Panc1 (cell line): ENCODE measurements around the gene SMC6. TPM values are rescaled to one million over a fixed set of nuclear protein-coding genes. Genes with fewer than 3 reads are reported as not detected.

ENCODE experiments used
- ATAC-seq: fragments of 200-7000 bp; cut with Tn5 transposase; 2 replicates; pipeline ENCODE4 v1.9.1; 2020; ENCODE audit warnings: mild to moderate bottlenecking, moderate library complexity
- BruUV-seq: library from RNA; stranded (reverse); fragments of 400-500 nt; replicated peaks from 2 replicates; lab custom pipeline; 2021; lab: Mats Ljungman, UMichigan
- CTCF ChIA-PET: fragments of 300-600 bp; sonication (Branson Sonifier 250); formaldehyde crosslinking; loops from one replicate; lab custom pipeline; 2022; ENCODE audit warnings: antibody characterized with exemption; lab: Charles Lee
- POLR2A ChIA-PET: fragments of 300-600 bp; sonication (Branson Sonifier 250); formaldehyde crosslinking; loops from one replicate; lab custom pipeline; 2022; ENCODE audit warnings: antibody characterized with exemption; lab: Charles Lee
- DNase-seq: peaks from one replicate; pipeline ENCODE4 v3.0.0-alpha.2; 2010; ENCODE audit warnings: low read depth, low spot score
- H3K27ac ChIP-seq: 2 replicates; pipeline ENCODE4 v1.5.1; 2011; ENCODE audit warnings: mild to moderate bottlenecking, low read length, inconsistent platforms
- H3K27me3 ChIP-seq: fragments of 200-500 bp; sonication (Bioruptor generic); 2 replicates; pipeline ENCODE4 v1.6.0; 2014; ENCODE audit warnings: low read length, inconsistent platforms; ENCODE audit not compliant: control insufficient read depth, insufficient read depth
- H3K36me3 ChIP-seq: fragments of 200-500 bp; sonication (Bioruptor generic); 2 replicates; pipeline ENCODE4 v1.5.1; 2014; ENCODE audit warnings: inconsistent platforms, mild to moderate bottlenecking, low read length, moderate library complexity; ENCODE audit not compliant: control insufficient read depth, insufficient read depth
- H3K4me1 ChIP-seq: 2 replicates; pipeline ENCODE4 v1.5.1; 2011; ENCODE audit warnings: inconsistent platforms, mild to moderate bottlenecking, low read length, moderate library complexity; ENCODE audit not compliant: control insufficient read depth, insufficient read depth
- H3K4me3 ChIP-seq, 2 experiments: 2 replicates each; pipeline ENCODE4 v1.5.1; 2011 to 2012; ENCODE audit warnings: low read depth in 2 of 2, low read length in 2 of 2, mild to moderate bottlenecking in 2 of 2, inconsistent platforms in 1 of 2, moderate library complexity in 1 of 2
- H3K9me3 ChIP-seq: fragments of 200-500 bp; sonication (Bioruptor generic); 2 replicates; pipeline ENCODE4 v1.5.1; 2014; ENCODE audit warnings: low read depth, mild to moderate bottlenecking, inconsistent platforms, low read length, moderate library complexity; ENCODE audit not compliant: control insufficient read depth, insufficient read depth
- POLR2AphosphoS5 ChIP-seq: IDR thresholded peaks from 2 replicates; pipeline ENCODE4 v1.6.1; 2012; ENCODE audit warnings: mild to moderate bottlenecking, low read depth, low read length, moderate library complexity
- SIN3A ChIP-seq: IDR thresholded peaks from 2 replicates; pipeline ENCODE4 v1.6.1; 2012; ENCODE audit warnings: low read depth, mild to moderate bottlenecking, low read length, moderate library complexity, borderline replicate concordance; ENCODE audit not compliant: insufficient read depth
- TCF7L2 ChIP-seq: IDR thresholded peaks from 2 replicates; pipeline ENCODE4 v1.6.1; 2011; ENCODE audit warnings: mild to moderate bottlenecking, low read depth, low read length, inconsistent platforms
- in situ Hi-C: cut with HindIII; loops from 2 replicates; pipeline ENCODE4 v1.10.0; 2016; ENCODE audit warnings: low sequenced_read_pairs, low pct_unique_long_range_greater_than_20kb
- intact Hi-C: fragments of 100-400 bp; cut with micrococcal nuclease; formaldehyde crosslinking; loops from one replicate; pipeline ENCODE4 v1.10.0; 2022; ENCODE audit not compliant: unreplicated experiment
- total RNA-seq: library from RNA; stranded (reverse); gene quantifications from one replicate; pipeline ENCODE4 v1.2.1, GENCODE V29; 2021; ENCODE audit not compliant: unreplicated experiment
- TF ChIP-seq, protein P1 (sequence below), 2 experiments: IDR thresholded peaks; 2 replicates each; pipeline ENCODE4 v1.6.1; 2011 to 2012; ENCODE audit warnings: low read depth in 2 of 2, control low read depth in 1 of 2, low read length in 1 of 2, mild to moderate bottlenecking in 1 of 2, moderate library complexity in 1 of 2; ENCODE audit not compliant: insufficient read depth in 1 of 2
- TF ChIP-seq, protein P2 (sequence below): fragments of 450-650 bp; IDR thresholded peaks from 2 replicates; pipeline ENCODE4 v1.5.1; 2017; ENCODE audit warnings: mild to moderate bottlenecking

SMC6 gene
- total RNA-seq, 1 experiment from 2014 or later, result 43.8 TPM

DNA sequence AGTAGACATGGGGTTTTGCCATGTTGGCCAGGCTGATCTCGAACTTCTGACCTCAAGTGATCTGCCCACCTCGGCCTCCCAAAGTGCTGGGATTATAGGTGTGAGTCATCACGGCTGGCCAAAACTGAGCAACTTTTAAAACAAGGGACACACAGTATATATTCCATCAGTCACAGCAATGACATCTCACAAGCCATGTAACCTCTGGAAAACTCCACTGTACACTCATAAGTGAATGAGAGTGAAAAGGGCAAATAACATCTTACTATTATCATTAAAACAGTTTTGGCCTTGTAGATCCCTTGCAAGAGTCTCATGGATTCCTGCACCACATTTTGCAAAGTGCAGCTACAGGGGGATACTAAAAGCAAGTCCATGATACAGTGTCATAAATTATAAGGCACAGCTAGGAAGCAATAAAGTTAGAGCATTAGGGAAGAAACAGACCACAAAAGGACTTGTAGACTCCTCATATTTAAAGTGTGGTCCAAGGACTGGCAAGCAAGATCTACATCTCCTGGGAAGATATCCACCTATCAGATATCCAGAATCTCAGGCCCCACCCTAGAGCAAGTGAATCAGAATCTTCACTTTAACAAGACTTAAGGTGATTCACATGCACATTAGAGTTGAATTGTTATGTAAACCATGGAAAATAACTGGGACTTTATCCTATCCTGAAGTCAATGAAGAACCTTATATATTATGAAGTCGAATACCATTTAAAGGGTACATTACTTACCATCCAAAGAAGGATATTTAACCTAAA, 5.7 kb downstream of the SMC6 start:
- Histone ChIP-seq H3K4me3 (no peak overlapping the region), H3K36me3 (peaks cover 11% of the 10 kb centered on the region), H3K27me3 (no peaks in the 10 kb centered on the region), H3K9me3 (no peaks in the 10 kb centered on the region), H3K27ac (no peak overlapping the region), H3K4me1 (peaks cover 19% of the 10 kb centered on the region)
- no peak for DNase-seq
- ChIA-PET POLR2A (no interaction called here), CTCF (no interaction called here)
- BruUV-seq, result no TSS peak
- in situ Hi-C loops, result no loop called here
- intact Hi-C loops, result no loop called here
- TF ChIP-seq, protein P1, sequence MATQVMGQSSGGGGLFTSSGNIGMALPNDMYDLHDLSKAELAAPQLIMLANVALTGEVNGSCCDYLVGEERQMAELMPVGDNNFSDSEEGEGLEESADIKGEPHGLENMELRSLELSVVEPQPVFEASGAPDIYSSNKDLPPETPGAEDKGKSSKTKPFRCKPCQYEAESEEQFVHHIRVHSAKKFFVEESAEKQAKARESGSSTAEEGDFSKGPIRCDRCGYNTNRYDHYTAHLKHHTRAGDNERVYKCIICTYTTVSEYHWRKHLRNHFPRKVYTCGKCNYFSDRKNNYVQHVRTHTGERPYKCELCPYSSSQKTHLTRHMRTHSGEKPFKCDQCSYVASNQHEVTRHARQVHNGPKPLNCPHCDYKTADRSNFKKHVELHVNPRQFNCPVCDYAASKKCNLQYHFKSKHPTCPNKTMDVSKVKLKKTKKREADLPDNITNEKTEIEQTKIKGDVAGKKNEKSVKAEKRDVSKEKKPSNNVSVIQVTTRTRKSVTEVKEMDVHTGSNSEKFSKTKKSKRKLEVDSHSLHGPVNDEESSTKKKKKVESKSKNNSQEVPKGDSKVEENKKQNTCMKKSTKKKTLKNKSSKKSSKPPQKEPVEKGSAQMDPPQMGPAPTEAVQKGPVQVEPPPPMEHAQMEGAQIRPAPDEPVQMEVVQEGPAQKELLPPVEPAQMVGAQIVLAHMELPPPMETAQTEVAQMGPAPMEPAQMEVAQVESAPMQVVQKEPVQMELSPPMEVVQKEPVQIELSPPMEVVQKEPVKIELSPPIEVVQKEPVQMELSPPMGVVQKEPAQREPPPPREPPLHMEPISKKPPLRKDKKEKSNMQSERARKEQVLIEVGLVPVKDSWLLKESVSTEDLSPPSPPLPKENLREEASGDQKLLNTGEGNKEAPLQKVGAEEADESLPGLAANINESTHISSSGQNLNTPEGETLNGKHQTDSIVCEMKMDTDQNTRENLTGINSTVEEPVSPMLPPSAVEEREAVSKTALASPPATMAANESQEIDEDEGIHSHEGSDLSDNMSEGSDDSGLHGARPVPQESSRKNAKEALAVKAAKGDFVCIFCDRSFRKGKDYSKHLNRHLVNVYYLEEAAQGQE (IDR thresholded peaks at IDR 0.05; ENCODE audit: insufficient read depth in 1 of 2, low read depth in 2 of 2, low read length in 1 of 2), result no peak
- TF ChIP-seq SIN3A (no peak), TCF7L2 (no peak), POLR2AphosphoS5 (no peak)
- TF ChIP-seq, protein P2, sequence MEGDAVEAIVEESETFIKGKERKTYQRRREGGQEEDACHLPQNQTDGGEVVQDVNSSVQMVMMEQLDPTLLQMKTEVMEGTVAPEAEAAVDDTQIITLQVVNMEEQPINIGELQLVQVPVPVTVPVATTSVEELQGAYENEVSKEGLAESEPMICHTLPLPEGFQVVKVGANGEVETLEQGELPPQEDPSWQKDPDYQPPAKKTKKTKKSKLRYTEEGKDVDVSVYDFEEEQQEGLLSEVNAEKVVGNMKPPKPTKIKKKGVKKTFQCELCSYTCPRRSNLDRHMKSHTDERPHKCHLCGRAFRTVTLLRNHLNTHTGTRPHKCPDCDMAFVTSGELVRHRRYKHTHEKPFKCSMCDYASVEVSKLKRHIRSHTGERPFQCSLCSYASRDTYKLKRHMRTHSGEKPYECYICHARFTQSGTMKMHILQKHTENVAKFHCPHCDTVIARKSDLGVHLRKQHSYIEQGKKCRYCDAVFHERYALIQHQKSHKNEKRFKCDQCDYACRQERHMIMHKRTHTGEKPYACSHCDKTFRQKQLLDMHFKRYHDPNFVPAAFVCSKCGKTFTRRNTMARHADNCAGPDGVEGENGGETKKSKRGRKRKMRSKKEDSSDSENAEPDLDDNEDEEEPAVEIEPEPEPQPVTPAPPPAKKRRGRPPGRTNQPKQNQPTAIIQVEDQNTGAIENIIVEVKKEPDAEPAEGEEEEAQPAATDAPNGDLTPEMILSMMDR, result no peak
- ATAC-seq, result 0 out of 2 replicates have a peak, but pooled peaks have one; percentile 48

DNA sequence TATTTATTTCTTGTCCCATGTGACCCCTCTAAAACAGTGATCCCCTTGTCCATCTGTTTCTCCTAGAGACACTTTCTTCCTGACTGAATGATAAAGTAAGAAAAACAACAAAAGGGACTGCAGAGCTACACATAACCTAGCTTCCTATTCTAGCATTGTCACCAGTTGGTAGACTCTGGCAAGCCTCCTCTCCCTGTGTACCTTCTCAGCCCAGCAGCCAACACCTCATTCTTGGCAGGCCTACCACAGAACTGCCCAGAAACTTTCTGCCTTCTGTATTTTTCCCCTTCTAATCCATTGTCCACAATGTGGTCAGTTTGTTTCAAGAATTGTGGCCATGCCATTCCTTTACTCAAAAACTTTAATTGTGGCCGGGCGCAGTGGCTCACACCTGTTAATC, 13.4 kb downstream of the SMC6 start:
- Histone ChIP-seq H3K36me3 (peaks cover 21% of the 10 kb centered on the region), H3K4me1 (no peaks in the 10 kb centered on the region), H3K27ac (no peak overlapping the region), H3K4me3 (no peak overlapping the region), H3K9me3 (no peaks in the 10 kb centered on the region), H3K27me3 (no peaks in the 10 kb centered on the region)
- intact Hi-C loops (no loop called here), in situ Hi-C loops (no loop called here)
- TF ChIP-seq, protein P2, result no peak
- DNase-seq, result no peak
- ChIA-PET CTCF (no interaction called here), POLR2A (no interaction called here)
- BruUV-seq, result no TSS peak
- no peak for ATAC-seq
